Glomerular visceral epithelial cell (primary cell): ENCODE results near the gene BRSK2.
"Not testable (repeated sequence)": the region's sequence is repeated elsewhere in the genome, so short reads cannot be mapped to it uniquely, and the experiment has no call there.

Source experiments
- DNase-seq: peaks from one replicate; pipeline ENCODE4 v3.0.0-alpha.2; 2016; ENCODE audit errors: extremely low spot score

Gene BRSK2

DNA sequence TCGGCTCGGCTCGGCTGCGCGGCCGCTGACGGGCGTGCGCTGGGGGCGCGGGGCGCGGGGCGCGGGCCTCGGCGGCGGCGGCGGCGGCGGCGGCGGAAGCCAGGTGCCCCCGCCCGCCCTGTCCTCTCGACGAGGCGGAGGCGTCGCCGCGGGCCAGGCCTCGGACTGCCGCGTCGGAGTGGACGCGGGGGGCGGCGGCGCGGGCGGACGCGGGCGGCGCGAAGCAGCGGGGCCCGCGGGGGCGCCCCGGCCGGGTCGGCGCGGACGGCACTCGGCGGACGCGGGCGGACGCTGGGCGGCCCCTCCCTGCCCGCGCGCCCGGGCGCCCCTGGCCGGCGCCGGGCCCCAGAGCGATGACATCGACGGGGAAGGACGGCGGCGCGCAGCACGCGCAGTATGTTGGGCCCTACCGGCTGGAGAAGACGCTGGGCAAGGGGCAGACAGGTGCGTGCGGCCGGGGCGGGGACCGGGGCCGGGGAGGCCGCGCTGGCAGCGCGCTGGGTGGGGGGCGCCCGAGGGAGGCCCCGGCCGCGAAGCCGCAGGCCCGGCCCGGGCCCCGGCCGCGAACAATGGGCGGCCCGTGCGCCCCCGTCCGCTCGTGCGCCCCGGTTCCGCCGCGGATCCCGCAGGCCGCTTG, at the start of gene BRSK2:
BRSK2 (plus strand) TSS at position 3 of the 637 bp plus-strand sequence; CDS start at position 354, 351 bp downstream.
- DNase-seq: no peak

DNA sequence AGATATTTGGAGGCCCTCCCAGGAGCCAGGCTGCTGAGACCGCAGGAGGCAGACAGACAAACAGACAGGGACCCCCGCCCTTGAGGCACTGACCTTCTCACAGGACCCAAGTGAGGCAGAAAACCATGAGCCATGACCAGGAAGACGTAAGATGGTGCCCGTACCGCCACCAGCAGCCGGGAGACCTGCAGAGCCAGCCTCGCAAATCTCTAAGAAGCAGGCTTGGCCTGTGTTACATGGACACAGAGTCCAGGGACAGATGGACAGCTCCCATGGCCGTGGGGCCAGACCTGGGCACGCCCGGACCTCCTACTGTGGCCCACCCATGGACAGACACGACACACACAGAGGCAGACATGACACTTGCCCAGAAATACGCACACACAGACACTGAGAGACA, 49.6 kb upstream of the BRSK2 start:
- no peak for DNase-seq

DNA sequence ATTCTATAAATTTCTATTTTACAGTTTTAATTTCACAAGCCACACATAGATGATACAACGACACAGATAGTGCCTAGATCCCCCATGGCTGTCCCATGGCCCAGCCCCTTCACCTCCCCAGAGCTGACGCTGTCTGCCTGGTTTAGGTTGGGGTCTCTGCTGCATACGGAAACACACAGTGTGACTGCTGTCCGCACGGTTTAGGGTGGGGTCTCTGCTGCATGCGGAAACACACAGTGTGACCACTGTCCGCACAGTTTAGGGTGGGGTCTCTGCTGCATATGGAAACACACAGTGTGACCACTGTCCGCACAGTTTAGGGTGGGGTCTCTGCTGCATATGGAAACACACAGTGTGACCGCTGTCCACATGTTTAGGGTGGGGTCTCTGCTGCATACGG, 48.5 kb upstream of the BRSK2 start:
- DNase-seq: not testable (repeated sequence)

DNA sequence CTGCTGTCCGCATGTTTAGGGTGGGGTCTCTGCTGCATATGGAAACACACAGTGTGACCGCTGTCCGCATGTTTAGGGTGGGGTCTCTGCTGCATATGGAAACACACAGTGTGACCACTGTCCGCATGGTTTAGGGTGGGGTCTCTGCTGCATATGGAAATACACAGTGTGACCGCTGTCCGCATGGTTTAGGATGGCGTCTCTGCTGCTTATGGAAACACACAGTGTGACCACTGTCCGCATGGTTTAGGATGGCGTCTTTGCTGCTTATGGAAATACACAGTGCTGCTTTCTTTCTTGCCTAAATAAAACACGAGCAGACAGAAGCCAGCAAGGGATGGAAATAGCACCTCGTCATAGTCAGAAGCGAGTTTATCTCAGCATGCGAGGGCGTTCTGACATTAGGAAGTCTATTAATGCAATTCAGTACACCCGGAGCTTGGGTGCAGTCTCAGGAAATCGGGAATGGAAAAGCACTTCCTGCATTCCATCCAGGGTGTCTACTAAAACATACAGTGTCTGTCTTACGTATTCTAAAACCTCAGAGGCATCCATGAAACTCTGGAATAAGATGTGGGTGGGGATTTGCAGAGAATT, 47.7 kb upstream of the BRSK2 start:
- DNase-seq: no peak

DNA sequence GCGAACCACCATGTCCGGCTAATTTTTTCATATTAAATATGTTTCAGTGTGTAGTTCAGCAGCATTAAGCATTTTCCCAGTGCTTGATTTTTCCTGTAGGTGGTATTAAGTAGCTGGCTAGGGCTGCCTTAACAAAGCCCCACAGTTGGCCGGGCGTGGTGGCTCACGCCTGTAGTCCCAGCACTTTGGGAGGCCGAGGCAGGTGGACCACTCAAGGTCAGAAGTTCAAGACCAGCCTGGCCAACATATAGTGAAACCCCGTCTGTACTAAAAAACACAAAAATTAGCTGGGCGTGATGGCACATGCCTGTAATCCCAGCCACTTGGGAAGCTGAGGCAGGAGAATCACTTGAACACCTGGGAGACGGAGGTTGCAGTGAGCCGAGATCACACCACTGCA, 46.8 kb upstream of the BRSK2 start:
- no peak for DNase-seq

DNA sequence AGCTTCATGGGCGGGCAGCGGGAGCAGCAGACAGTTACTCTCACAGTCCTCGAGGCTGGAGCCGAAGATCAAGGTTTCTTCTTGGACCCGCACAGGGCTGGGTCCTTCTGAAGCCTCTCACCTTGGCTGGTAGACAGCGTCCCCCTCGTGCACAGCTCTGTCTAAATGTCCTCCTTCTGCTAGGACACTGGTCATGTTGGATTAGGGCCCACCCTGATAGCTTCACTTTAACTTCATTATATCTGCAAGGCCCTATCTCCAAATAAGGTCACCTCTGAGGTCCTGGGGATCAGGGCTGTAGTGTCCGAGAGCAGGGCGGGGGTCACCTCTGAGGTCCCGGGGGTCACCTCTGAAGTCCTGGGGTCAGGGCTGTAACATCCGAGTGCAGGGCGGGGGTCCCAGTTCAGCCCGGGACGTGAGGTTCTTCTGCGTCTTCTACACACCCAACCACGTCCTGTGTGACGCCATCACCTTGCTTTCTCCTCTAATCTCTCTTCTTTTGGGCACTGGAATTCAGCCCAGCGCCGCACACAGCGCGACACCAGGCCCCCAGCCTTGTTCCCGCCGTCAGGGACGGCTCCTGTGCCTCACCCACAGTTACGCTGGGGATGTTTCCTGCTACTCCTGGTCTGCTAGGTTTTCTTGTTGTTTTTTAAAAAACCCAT, 46.2 kb upstream of the BRSK2 start:
- DNase-seq: no peak

DNA sequence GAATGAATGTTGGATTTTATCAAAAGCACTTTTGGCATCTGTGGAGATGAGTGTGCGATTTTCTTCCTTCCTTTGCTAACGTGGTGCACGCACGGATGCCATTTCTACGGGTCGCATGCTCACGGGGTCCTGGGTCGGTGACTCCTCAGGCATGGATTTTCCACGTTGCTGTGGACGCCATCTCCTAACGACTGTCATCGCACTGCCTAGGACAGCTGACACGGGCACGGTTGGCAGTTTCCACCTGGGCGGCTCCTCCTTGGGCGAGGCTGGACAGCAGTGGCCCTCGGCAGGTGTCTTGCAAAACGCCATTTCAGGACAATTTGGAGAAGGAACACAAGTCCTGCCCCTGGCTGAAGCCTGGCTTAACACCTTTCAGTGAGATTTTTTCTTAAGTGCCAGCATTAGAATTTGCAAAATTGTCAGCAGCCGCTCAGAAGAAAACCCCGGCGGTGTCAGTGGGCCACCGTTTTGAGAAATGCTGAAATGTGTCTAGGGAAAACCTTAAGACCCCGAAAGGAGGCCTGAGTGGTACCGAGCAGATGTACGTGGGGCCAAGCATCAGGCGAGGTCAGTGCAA, 45.6 kb upstream of the BRSK2 start:
- DNase-seq: no peak

DNA sequence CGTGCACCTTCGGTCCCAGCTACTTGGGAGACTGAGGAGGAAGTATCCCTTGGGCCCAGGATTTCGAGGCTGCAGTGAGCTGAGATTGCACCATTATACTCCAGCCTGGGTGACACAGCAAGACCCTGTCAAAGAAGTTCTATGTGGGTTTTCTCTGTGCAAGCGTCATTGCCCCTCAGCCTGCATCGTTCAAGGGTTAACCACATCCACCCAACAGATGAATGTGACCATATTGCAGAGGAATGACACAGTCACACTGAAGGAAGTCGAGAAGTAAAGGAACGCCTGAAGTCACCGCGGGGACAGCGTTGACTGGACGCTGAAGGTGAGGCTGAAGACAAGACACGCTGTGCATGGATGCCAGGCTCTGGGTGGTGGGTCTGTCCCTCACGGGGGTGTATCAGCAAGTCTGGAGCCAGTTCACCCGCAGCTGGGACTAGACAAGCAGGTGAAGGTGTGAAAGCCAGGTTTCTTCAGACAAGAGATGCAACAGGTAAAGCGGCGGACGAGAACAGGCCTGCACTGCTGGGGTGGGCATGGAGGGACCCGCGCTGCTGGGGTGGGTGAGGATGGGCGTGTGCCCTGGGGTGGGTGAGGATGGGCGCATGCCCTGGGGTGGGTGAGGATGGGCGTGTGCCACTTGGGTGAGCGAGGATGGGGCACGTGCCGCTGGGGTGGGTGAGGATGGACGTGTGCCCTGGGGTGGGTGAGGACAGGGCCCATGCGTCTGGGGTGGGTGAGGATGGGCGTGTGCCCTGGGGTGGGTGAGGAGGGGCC, 43.8 kb upstream of the BRSK2 start:
- DNase-seq: no peak

DNA sequence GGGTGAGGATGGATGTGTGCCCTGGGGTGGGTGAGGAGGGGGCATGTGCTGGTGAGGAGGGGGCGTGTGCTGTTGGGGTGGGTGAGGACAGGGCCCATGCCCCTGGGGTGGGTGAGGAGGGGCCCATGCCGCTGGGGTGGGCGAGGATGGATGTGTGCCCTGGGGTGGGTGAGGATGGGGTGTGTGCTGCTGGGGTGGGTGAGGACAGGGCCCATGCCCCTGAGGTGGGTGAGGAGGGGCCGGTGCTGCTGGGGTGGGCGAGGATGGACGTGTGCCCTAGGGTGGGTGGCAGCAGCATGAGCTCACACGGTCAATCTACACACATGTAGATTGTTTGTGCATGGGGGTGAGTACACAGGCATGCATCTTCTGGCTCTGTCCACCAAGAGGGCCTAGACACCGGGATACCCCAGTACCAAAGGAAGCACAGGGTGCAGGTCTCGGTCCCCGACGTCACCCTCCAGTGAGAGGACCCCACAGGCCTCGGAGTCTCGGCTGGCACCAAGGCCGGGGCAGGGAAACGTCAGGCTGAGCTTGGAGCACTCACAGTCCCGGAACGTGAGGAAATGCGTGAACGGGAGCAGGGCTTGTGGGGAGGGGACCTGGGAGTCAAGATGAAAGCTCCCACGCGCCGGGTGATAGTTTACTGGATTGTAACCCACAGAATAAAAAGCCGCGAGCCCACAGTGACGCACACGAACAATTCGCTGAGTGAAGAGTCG, 42.9 kb upstream of the BRSK2 start:
- DNase-seq: no peak

DNA sequence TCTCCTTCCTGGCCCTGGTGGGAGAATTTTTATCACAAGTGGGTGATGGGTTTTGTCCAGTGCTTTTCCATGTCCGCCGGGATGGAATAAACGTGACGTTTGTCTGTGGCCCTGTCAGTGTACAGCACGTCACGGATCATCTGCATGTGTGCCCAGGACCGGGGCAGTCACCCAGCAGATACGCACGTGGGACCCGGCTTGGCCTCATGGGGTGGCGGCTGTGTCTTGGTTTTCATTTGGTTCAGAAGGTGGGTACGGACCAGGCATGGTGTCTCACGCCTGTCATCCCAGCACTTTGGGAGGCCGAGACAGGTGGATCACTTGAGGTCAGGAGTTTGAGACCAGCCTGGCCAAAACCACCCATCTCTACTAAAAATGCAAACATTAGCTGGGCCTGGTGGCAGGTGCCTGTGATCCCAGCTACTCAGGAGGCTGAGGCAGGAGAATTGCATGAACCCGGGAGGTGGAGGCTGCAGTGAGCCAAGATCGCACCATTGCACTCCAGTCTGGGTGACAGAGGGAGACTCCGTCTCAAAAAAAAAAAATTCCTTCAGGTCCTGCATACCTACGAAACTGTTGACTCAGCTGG, 42.2 kb upstream of the BRSK2 start:
- not testable (repeated sequence) for DNase-seq

DNA sequence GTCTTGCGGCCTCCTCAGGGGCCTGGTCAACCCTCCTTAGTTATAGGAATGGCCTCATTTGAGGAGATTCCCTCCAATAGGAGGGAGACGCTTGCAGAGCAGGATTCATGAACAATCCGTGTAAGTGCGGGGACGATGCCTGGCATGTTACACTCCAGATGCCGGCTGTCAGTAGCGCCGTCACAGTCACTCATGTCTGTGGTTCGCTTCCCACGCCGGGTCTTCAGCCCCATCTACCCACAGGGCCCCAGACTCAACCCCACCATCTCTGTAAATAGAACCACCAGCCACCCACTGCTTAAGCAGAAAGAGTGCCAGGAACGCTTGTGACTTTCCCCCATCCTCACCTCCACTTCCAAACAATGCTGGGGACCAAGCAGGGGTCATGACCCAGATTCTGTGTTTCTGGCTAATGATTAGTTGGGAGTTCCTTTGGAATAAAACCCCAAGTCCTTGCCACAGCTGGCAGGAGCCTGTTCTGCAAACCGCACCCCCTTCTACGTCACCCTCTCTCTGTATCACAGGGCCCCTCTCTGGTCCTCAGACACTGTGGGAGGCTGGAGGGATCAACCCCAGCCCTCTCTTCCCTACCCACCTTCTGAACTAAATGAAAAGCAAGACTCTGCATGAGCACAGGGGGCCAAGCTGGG, 41.5 kb upstream of the BRSK2 start:
- no peak for DNase-seq

DNA sequence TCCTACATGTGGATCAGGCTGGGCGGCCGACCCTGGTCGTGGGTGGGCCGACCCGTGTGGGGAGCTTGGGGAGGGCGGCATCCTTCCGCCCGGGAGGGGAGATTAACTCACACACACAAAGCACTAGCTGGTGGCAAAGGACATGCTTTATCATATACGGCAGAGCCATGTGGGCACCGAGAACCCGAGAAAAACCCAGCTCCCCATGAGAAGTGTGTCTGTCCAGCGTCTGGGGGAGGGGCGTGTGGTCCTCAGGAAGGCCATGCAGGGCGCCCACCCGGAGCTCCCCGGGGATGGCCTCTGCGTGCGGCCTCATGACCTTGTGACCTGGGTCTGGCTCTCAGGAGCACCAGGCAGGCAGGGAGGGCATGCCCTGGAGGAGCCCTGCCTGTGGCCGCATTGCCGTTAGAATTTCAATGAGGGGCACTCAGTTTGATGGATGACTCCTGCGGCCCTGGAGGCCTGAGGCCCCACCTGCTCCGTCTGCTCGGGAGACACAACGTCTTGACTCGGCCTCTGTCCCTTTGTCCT, 40.9 kb upstream of the BRSK2 start:
- no peak for DNase-seq

DNA sequence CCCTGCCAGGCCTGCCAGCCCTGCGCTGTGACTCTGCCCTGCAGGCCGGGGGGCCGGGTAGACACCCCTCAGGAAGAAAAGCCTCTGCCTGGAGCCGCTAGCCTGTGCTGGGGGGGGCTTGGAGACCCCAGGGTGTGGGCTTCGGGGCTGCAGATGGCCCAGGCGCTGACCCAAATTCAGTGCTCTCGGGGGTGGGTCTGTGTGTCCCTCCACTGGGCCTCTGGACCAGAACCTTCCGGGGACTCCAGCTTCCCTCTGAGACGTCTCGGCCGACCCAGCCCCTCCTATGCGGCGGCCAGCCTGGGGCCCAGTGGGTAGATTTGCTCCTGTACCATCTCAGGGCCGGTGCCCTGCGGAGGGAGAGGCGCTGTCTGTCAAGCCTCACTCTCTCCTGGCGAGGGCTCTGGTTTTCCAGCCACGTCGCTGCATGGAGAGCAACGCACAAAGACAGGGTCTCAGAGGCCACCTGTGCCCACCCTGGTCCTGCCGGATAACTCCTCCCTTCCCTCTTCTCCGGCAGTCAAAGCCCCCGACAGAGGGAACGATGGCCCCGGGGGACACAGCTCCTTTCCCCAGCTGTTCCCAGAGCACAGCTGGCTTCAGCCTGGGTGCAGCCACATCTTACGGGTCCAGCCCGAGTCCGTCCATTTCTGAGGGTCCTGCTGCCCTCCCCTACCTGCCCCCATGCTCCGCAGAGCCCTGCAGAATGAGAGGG, 40.2 kb upstream of the BRSK2 start:
- no peak for DNase-seq

DNA sequence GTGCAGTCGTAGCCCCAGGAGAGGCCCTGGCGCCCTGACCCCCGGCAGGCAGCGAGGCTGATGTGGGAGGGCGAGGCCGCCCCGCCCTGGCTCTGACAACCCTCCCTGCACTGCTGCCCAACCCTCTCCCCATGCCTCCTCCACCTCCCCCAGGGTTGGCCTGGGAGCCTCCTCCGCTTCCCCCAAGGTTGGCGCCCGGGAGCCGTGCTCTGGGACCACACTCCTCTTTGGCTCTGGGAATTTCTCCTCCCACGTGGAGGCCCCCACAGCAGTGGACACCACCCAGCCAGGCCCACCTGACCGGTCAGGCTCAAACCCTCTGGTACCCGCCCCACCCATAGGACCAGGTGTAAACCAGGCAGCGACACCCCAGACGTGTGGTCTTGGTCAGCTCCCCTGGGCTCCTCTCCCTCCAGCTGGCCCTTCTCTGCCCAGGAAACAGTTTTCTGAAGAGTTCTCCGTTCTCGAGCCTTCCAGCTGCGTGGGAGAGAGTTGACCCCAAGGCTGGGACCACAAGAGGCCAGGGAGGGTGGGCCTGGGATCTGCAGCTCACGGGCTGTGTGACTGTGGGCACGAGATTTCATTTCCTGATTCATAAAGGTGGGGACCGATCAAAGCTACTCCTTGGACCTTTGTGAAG, 39.5 kb upstream of the BRSK2 start:
- DNase-seq: no peak

DNA sequence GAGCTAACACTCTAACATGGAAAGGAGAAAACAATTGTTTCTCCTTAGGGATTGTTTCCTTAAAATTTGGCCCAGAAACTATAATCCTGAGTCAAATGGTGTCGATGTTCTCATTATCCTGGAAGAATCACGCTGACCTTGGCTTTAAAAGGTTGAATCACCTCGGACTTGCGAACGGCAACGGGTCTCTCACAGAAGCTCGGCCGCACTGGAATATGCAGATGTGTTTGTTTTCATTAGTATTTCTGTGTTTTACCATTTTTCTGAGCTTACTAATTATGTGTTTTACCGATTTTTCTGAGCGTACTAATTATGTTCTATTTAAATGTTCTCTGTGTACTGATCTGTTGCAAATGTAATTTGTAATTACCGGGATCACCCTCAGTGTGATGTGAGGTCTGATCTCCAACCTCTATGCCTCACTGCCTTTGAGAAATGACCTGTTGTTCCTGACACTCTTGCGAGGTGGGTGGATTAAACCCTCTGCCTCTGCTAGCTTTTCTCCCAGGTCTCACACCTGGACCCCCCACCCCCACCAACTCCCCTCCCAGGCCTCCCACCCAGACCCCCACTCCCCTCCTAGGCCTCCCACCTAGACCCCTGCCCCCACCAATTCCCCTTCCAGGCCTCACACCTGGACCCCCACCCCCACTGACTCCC, 38.3 kb upstream of the BRSK2 start:
- peak; percentile 9 for DNase-seq

DNA sequence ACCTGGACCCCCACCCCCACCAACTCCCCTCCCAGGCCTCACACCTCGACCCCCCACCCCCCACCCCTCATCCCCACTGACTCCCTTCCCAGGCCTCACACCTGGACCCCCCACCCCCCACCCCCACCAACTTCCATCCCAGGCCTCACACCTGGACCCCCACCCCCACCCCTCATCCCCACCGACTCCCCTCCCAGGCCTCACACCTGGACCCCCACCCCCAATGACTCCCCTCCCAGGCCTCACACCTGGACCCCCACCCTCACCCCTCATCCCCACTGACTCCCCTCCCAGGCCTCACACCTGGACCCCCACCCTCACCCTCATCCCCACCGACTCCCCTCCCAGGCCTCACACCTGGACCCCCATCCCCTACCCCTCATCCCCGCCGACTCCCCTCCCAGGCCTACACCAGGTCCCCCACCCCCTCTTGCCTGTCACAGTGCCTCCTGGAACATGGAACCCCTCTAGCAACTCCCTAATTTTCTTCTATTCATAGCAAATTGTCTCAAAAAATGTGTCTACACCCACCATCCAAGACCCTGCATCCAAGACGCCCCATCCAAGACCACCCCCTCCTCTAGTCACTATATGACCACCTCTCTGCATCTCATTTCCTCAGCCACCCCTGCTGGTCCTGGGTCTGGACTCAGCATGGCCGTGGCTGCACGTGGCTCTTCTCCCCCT, 36.9 kb upstream of the BRSK2 start:
- no peak for DNase-seq

DNA sequence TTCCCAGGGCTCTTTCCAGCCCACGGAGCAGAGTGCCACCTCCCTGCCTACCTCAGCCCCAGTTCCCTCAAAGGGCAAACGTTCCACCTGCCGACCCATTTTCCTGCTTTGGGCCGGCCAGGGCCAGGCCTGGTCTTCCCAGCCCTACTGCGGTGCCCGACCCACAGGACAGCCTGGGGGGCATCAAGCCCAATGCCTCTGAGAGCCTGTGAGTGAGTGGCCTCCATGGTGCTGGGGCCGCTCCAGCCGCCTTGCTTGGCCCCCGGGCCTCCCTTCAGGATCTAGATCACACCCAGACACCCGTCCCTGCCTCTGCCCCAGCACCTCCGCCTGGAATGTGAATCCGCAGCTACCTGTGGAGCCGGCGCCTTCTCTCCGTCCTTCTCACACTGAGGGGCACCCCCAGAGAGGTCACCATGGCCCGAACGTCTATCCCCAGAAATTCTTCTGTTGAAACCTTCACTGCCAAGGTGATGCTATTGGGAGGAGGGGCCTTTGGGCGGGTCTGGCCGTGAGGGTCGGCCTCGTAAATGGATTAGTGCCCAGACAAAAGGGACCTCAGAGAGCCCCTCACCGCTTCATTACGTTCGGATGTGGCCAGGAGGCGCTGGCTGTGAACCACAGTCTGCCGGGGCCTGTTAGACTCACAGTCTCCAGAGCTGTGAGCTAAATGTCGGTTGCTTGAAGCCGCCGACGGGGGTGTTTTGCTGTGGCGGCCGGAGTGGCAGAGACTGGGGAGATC, 36.2 kb upstream of the BRSK2 start:
- DNase-seq: no peak
